Ishikawa (cell line): Measurements from ENCODE around the gene ARID5B.

Experiments used
- CEBPB ChIP-seq: IDR thresholded peaks from 2 replicates; pipeline ENCODE4 v1.6.1; 2012
- EGR1 ChIP-seq: IDR thresholded peaks from 2 replicates; pipeline ENCODE4 v1.6.1; 2012
- EP300 ChIP-seq: IDR thresholded peaks from 2 replicates; pipeline ENCODE4 v1.6.1; 2012; ENCODE audit warnings: borderline replicate concordance
- MAX ChIP-seq: IDR thresholded peaks from 2 replicates; pipeline ENCODE4 v1.6.1; 2012
- NFIC ChIP-seq: IDR thresholded peaks from 2 replicates; pipeline ENCODE4 v1.6.1; 2012
- RAD21 ChIP-seq: IDR thresholded peaks from 2 replicates; pipeline ENCODE4 v1.6.1; 2012; ENCODE audit warnings: low read depth
- TAF1 ChIP-seq: IDR thresholded peaks from 2 replicates; pipeline ENCODE4 v1.6.1; 2012; ENCODE audit warnings: low read depth, mild to moderate bottlenecking
- TEAD4 ChIP-seq: IDR thresholded peaks from 2 replicates; pipeline ENCODE4 v1.6.1; 2012
- USF1 ChIP-seq: IDR thresholded peaks from 2 replicates; pipeline ENCODE4 v1.6.1; 2012
- YY1 ChIP-seq: IDR thresholded peaks from 2 replicates; pipeline ENCODE4 v1.6.1; 2012; ENCODE audit warnings: low read depth

DNA sequence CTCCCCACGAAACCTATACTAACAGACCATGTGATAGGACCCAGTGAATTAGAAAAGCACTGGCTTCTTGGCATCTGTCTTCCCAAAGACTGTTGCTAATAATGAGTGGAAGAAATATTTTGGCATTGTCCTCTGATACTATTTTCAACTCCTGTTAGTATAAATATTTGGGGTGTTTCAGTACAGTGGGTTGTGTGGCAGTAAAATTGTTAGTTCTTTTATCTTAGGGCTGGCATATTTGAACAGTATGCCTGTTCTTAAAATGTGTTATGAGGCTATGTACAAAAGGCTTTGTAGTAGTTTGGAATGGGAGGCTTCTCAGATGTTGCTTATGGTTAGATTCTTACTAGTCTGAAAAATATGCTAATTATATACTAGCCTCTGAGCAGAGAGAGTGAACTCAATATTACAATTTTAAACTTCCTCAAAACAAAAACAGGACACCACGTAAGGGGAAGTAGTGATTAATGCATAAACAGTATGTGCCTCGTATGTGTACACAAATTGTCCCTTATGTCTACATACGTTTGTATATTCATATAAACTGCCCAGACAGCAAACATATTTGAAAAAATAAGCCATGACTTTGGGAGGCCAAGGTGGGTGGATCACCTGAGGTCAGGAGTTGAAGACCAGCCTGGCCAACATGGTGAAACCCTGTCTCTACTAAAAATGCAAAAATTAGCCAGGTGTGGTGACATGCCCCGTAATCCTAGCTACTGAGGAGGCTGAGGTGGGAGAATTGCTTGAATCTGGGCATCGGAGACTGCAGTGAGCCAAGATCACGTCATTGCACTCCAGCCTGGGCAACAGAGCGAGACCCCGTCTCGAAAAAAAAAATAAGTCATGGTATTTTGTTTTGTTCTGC lies 115.4 kb downstream of the ARID5B start:
- no peak for TF ChIP-seq USF1
- TF ChIP-seq CEBPB, result no peak
- no peak for TF ChIP-seq TEAD4
- TF ChIP-seq YY1, result no peak
- TF ChIP-seq TAF1, result no peak
- no peak for TF ChIP-seq EGR1
- no peak for TF ChIP-seq EP300
- no peak for TF ChIP-seq RAD21
- TF ChIP-seq MAX, result no peak
- no peak for TF ChIP-seq NFIC
